Neural cell (in vitro differentiated cells): Measurements from ENCODE around the gene AFAP1.

Experiments
- POLR2AphosphoS5 ChIP-seq: IDR thresholded peaks from 2 replicates; pipeline ENCODE4 v1.6.1; 2012
- TAF1 ChIP-seq: IDR thresholded peaks from 2 replicates; pipeline ENCODE4 v1.6.1; 2012; ENCODE audit warnings: low read depth
- TF ChIP-seq, protein P1 (sequence below): fragments of 450-650 bp; IDR thresholded peaks from 2 replicates; pipeline ENCODE4 v1.5.1; 2014; ENCODE audit warnings: antibody characterized with exemption, mild to moderate bottlenecking, moderate library complexity; ENCODE audit not compliant: poor library complexity, severe bottlenecking

DNA sequence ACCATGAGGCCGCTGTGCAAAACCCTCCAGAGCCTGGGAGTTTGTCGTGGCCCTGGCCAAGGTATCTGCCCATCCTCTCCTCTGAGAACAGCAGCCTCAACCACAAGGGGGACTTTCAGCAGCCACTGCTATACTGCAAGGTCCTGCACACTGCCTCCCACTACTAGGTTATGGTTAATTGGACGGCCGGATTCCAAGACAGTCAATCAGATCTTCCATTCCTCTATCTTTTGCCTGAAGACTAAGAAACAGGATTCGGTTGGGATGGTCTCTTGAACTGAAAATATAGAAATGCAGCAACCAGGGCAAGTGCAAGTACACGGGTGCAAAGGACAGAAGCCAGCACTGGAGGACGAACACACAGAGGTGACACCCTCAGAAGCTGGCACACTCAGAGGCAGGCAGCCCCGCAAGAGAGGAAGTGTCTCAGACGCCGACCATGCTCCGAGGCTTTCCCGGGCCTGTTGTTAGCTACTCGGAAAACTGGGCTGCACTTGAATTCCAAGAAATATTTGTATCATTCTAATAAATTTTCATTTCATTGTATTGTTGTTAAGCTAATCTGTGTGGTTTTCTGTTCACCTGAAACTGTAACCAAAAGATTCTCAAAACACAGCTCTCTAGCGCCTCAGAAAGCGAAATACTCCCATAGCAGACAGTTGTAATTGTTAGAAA, 63.3 kb downstream of the AFAP1 start:
- TF ChIP-seq TAF1 (no peak), POLR2AphosphoS5 (no peak)
- TF ChIP-seq, protein P1, sequence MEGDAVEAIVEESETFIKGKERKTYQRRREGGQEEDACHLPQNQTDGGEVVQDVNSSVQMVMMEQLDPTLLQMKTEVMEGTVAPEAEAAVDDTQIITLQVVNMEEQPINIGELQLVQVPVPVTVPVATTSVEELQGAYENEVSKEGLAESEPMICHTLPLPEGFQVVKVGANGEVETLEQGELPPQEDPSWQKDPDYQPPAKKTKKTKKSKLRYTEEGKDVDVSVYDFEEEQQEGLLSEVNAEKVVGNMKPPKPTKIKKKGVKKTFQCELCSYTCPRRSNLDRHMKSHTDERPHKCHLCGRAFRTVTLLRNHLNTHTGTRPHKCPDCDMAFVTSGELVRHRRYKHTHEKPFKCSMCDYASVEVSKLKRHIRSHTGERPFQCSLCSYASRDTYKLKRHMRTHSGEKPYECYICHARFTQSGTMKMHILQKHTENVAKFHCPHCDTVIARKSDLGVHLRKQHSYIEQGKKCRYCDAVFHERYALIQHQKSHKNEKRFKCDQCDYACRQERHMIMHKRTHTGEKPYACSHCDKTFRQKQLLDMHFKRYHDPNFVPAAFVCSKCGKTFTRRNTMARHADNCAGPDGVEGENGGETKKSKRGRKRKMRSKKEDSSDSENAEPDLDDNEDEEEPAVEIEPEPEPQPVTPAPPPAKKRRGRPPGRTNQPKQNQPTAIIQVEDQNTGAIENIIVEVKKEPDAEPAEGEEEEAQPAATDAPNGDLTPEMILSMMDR: no peak
